K562 (cell line): ENCODE results near the gene PLXNB3. TPM values are rescaled to one million over a fixed set of nuclear protein-coding genes. Genes with fewer than 3 reads are reported as not detected.
A peak's percentile ranks its signal among the peaks of the same experiment; 100 is the strongest.

Experiments used
- ARNT ChIP-seq, 2 experiments: fragments of 450-650 bp; IDR thresholded peaks; 2 replicates each; pipeline ENCODE4 v1.6.1; 2016; ENCODE audit warnings: mild to moderate bottlenecking in 1 of 2
- BRD9 ChIP-seq: fragments of 450-650 bp; IDR thresholded peaks from 2 replicates; pipeline ENCODE4 v1.6.1; 2018; ENCODE audit warnings: low read depth; ENCODE audit not compliant: partially characterized antibody
- BRF1 ChIP-seq: IDR thresholded peaks from 3 replicates; pipeline ENCODE4 v1.6.1; 2011; ENCODE audit warnings: borderline replicate concordance, mild to moderate bottlenecking; ENCODE audit not compliant: insufficient read length; ENCODE audit errors: extremely low read depth
- CGGBP1 ChIP-seq: fragments of 250-450 bp; sonication (Bioruptor Pico); IDR thresholded peaks from 2 replicates; pipeline ENCODE4 v1.9.0; 2021; ENCODE audit warnings: mild to moderate bottlenecking
- ELF2 ChIP-seq: fragments of 250-450 bp; sonication (Bioruptor Pico); IDR thresholded peaks from 2 replicates; pipeline ENCODE4 v1.5.0; 2021; ENCODE audit warnings: mild to moderate bottlenecking
- GABPB2 ChIP-seq: fragments of 250-450 bp; sonication (Bioruptor Pico); conservative IDR thresholded peaks from 2 replicates; pipeline ENCODE4 v1.5.1; 2021; ENCODE audit warnings: mild to moderate bottlenecking
- HDAC8 ChIP-seq: fragments of 450-650 bp; IDR thresholded peaks from 2 replicates; pipeline ENCODE4 v1.6.1; 2016; ENCODE audit warnings: mild to moderate bottlenecking, missing genetic modification characterization, moderate library complexity, missing compliant biosample characterization
- HDGF ChIP-seq: fragments of 450-650 bp; IDR thresholded peaks from 2 replicates; pipeline ENCODE4 v1.6.1; 2016
- HIVEP1 ChIP-seq: fragments of 250-450 bp; sonication (Bioruptor Pico); IDR thresholded peaks from 2 replicates; pipeline ENCODE4 v1.4.0; 2020; ENCODE audit warnings: mild to moderate bottlenecking
- KLF13 ChIP-seq: fragments of 450-650 bp; IDR thresholded peaks from 2 replicates; pipeline ENCODE4 v1.6.1; 2016; ENCODE audit warnings: missing genetic modification characterization, low read depth, mild to moderate bottlenecking, missing compliant biosample characterization, moderate library complexity, borderline replicate concordance
- LEF1 ChIP-seq: fragments of 450-650 bp; IDR thresholded peaks from 2 replicates; pipeline ENCODE4 v1.6.1; 2016; ENCODE audit warnings: mild to moderate bottlenecking
- MAFF ChIP-seq: IDR thresholded peaks from 2 replicates; pipeline ENCODE4 v1.6.1; 2012; ENCODE audit warnings: low read length, improper control_type of control experiment
- MITF ChIP-seq: IDR thresholded peaks from 2 replicates; pipeline ENCODE4 v1.6.1; 2014; ENCODE audit warnings: antibody characterized with exemption
- MTA1 ChIP-seq: fragments of 450-650 bp; IDR thresholded peaks from 2 replicates; pipeline ENCODE4 v1.6.1; 2017; ENCODE audit warnings: borderline replicate concordance
- NR2F6 ChIP-seq: fragments of 450-650 bp; formaldehyde crosslinking; IDR thresholded peaks from 2 replicates; pipeline ENCODE4 v1.4.0; 2020; ENCODE audit warnings: mild to moderate bottlenecking
- POLR2AphosphoS5 ChIP-seq: IDR thresholded peaks from 2 replicates; pipeline ENCODE4 v1.6.1; 2011; ENCODE audit warnings: mild to moderate bottlenecking, low read depth, low read length, moderate library complexity; ENCODE audit not compliant: control insufficient read depth, insufficient read depth
- POLR3G ChIP-seq: IDR thresholded peaks from 2 replicates; pipeline ENCODE4 v1.6.1; 2011; ENCODE audit not compliant: insufficient read length, insufficient replicate concordance; ENCODE audit errors: extremely low read depth
- SAFB ChIP-seq: fragments of 200-400 bp; formaldehyde crosslinking; IDR thresholded peaks from 2 replicates; pipeline ENCODE4 v1.6.1; 2017; ENCODE audit warnings: low read depth, low read length, borderline replicate concordance
- SMC3 ChIP-seq: conservative IDR thresholded peaks from 2 replicates; pipeline ENCODE4 v1.6.1; 2011; ENCODE audit warnings: low read depth, low read length, improper control_type of control experiment; ENCODE audit not compliant: insufficient read depth
- SRSF9 ChIP-seq: fragments of 200-400 bp; formaldehyde crosslinking; IDR thresholded peaks from 2 replicates; pipeline ENCODE4 v1.6.1; 2017; ENCODE audit warnings: low read depth, low read length, borderline replicate concordance
- THAP7 ChIP-seq: fragments of 250-450 bp; sonication (Bioruptor Pico); IDR thresholded peaks from 2 replicates; pipeline ENCODE4 v1.5.0; 2021
- ZBTB33 ChIP-seq: sonication (generic); formaldehyde crosslinking; IDR thresholded peaks from 2 replicates; pipeline ENCODE4 v1.8.1; 2023; ENCODE audit warnings: mild to moderate bottlenecking, missing genetic modification reagents
- ZBTB7A ChIP-seq: IDR thresholded peaks from 2 replicates; pipeline ENCODE4 v1.6.1; 2011; ENCODE audit warnings: low read depth, mild to moderate bottlenecking, low read length, moderate library complexity, borderline replicate concordance; ENCODE audit not compliant: control insufficient read depth
- ZEB2 ChIP-seq: fragments of 450-650 bp; IDR thresholded peaks from 2 replicates; pipeline ENCODE4 v1.6.1; 2016
- ZNF311 ChIP-seq: fragments of 250-450 bp; sonication (Bioruptor Pico); IDR thresholded peaks from 2 replicates; pipeline ENCODE4 v1.4.0; 2020; ENCODE audit warnings: mild to moderate bottlenecking, moderate library complexity
- ZNF583 ChIP-seq: fragments of 250-450 bp; sonication (Bioruptor Pico); IDR thresholded peaks from 2 replicates; pipeline ENCODE4 v1.4.0; 2020
- polyA plus RNA-seq, 8 experiments: library from polyadenylated mRNA; depleted of rRNA in 4 of 8; stranded (reverse) in 5 of 8; unstranded in 3 of 8; fragments of >200 nt; fragmentation: Nextera tagmentation in 2 of 8; fragmentation: Illumina TruSeq in 1 of 8; extraction: Ambion mirVana in 2 of 8; extraction: Trizol in 1 of 8; gene quantifications; 2 replicates each; pipeline versions ENCODE4 v1.2.1 to v1.2.3, GENCODE V29; 2011 to 2014; ENCODE audit warnings: inconsistent platforms in 1 of 8, missing spikeins in 1 of 8
- total RNA-seq, 7 experiments: library from RNA; depleted of rRNA in 6 of 7; stranded (reverse); fragments of >200 nt in 6 of 7; fragmentation: Illumina TruSeq in 2 of 7; extraction: Trizol in 2 of 7; gene quantifications; 2 replicates each; pipeline versions ENCODE4 v1.2.1 to v1.2.3, GENCODE V29; 2011 to 2021; ENCODE audit warnings: low replicate concordance in 1 of 7

PLXNB3 gene
- total and polyA plus RNA-seq, 9 of the 15 experiments (the other 6 are each of a cell fraction or from before 2014, with no cell fraction given) = 0.22 to 2.0 (median 1.4) TPM; not detected in 2

GRCh38 chrX:153765138-153766079 lies 1.4 kb downstream of the PLXNB3 start (continued):
- peak; percentile 20; the same call in 1 of the 2 replicates for TF ChIP-seq ELF2
- no peak for TF ChIP-seq KLF13 (tag)
- no peak for TF ChIP-seq BRD9
- TF ChIP-seq CGGBP1 = no peak
- TF ChIP-seq ZBTB33 (CRISPR knock-in tag) = no peak
- TF ChIP-seq ARNT (IDR thresholded peaks at IDR 0.05) = no peak; a peak in 1 of 4 replicates
- no peak for TF ChIP-seq GABPB2
- no peak for TF ChIP-seq SAFB
- TF ChIP-seq ZNF311 (CRISPR knock-in tag) = no peak
- no peak for TF ChIP-seq HDAC8 (tag)
- TF ChIP-seq SMC3 = no peak
- TF ChIP-seq MTA1 = no peak
- TF ChIP-seq POLR2AphosphoS5 = peak; percentile 85
- peak; percentile 81; the same call in 1 of the 2 replicates for TF ChIP-seq ZBTB7A
- TF ChIP-seq MITF = 0 out of 2 replicates have a peak, but pooled peaks have one; percentile 26
- TF ChIP-seq NR2F6 (CRISPR knock-in tag) = no peak
- TF ChIP-seq ZEB2 = 0 out of 2 replicates have a peak, but pooled peaks have one; percentile 30
- peak; percentile 49; the same call in 1 of the 2 replicates for TF ChIP-seq LEF1
- no peak for TF ChIP-seq HDGF
- no peak for TF ChIP-seq BRF1
- no peak for TF ChIP-seq SRSF9
- TF ChIP-seq POLR3G = no peak
- TF ChIP-seq THAP7 = no peak
- no peak for TF ChIP-seq MAFF
- TF ChIP-seq HIVEP1 (CRISPR knock-in tag) = no peak
- TF ChIP-seq ZNF583 (CRISPR knock-in tag) = 0 out of 2 replicates have a peak, but pooled peaks have one; percentile 35
